Stimulated activated naive B cell treated with anti-CD40 and anti-IgM and Interleukin-4, amounts not matched to agents 10 μg/mL and 1 μg/mL and 100 μg/mL, for 72 hours (primary cell): ENCODE data around the gene GSTO2.

ENCODE experiments used
- ATAC-seq, 2 donors: fragments of 150-1000 bp; cut with Tn5 transposase; replicated peaks; 2 replicates each; pipeline ENCODE4 v1.10.0; 2021; ENCODE audit warnings: moderate library complexity in 1 of 2
- DNase-seq: peaks from one replicate; pipeline ENCODE4 v3.0.0; 2021
- H3K27ac Mint-ChIP-seq: one replicate; pipeline ENCODE4 v1.8.0; 2022; ENCODE audit warnings: mild to moderate bottlenecking, mixed read lengths
- H3K27me3 Mint-ChIP-seq, 2 donors: one replicate each; pipeline ENCODE4 v1.8.0; 2022; ENCODE audit warnings: mixed read lengths in 2 of 2
- H3K36me3 Mint-ChIP-seq, 2 donors: one replicate each; pipeline ENCODE4 v1.8.0; 2022; ENCODE audit warnings: mixed read lengths in 2 of 2, mild to moderate bottlenecking in 1 of 2
- H3K4me1 Mint-ChIP-seq, 2 donors: one replicate each; pipeline ENCODE4 v1.8.0; 2022; ENCODE audit warnings: mixed read lengths in 2 of 2, mild to moderate bottlenecking in 1 of 2
- H3K4me3 Mint-ChIP-seq, 2 donors: one replicate each; pipeline ENCODE4 v1.8.0; 2022; ENCODE audit warnings: mild to moderate bottlenecking in 2 of 2, mixed read lengths in 2 of 2, moderate library complexity in 1 of 2
- H3K9me3 Mint-ChIP-seq, 2 donors: one replicate each; pipeline ENCODE4 v1.8.0; 2022; ENCODE audit warnings: mixed read lengths in 2 of 2, mild to moderate bottlenecking in 1 of 2

The GSTO2 gene

DNA sequence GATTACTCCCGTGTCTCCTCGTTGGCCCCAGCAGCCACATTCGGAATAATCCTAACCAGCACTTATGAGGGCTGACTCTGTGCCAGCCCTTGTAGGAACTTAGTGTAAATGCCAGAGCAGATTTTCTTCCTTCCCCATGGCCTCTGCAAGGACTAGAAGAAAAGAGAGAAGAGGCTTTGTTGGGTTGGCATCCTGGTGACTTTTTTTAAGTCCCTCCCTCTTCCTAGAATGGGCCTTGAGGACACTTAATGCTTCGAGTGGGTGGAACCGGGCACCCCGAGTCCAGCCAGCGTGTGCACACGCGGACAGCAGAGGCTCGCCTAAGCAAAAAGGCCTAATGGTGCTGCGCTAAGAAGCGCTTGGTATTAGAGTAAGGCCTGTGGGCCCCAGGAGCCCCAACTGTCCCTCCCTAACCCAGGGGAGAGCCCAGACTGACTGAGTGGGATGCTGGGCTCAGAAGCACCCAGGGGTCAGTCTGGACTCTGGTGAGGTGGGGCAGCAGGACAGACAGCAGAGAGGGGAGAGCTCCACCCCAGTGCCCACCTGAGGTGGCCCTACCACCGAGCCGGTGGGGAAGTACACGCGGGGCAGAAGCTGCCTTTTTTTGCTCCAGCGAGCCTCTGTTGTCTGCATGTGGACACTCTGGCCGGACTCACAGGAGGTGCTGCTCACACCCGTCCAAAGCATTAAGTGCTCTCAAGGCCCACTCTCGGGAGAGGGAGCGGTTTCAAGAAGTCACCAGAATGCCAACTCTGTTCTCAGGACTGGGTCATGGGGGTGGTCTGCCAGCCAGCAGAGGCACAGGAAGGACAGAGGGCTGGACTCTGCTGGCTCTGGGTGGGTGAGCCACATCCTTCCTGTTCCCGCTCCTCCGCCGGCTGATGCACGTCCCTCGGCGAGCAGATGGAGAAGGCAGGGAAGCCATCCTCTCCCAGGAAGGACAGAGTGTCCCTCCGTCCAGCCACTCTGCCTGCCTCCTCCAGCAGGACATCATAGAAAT, 56.8 kb downstream of the GSTO2 start:
- Mint-ChIP-seq H3K36me3 (peaks cover 21 to 40% of the 10 kb centered on the region in 2 donors), H3K27me3 (no peaks in the 10 kb centered on the region), H3K9me3 (no peaks in the 10 kb centered on the region), H3K27ac (peak overlapping the region; percentile 89), H3K4me1 (peaks cover 87 to 99% of the 10 kb centered on the region in 2 donors), H3K4me3 (peak overlapping the region; percentile 51 to 57)
- ATAC-seq (no peak), DNase-seq (no peak)

DNA sequence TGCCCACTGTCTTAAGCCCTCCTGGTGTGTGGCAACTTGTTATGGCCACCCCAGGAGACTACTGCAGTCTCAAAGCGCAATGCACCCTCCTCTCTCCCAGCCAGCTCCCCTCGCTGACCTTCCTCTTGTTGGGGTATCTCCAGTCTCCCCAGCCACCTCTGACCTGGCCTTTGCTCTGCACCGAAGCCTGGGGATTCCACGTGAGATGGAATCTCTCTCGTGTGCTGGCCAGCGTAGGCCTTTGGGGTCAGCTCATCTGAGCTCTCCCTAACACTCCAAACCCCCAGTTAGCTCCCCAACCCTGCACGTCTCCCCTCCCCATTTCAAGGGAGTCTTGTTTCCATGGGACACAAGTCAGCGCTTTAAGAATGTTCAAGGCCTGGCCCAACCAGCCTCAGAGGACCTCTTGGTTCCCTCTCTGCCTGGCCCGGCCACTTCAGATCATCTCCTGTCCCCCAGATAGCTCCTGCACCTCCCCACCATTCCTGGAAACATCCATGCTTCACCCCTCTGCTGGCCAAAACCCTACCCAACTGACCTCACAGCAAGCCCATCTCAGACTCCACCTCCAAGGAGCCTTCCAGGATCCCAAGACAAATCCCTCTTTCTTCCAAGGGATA, 58.1 kb downstream of the GSTO2 start:
- H3K36me3 Mint-ChIP-seq = peaks cover 24 to 47% of the 10 kb centered on the region in 2 donors
- no peaks in the 10 kb centered on the region for H3K27me3 Mint-ChIP-seq
- H3K4me3 Mint-ChIP-seq = peak overlapping the region in 1 of 2 donors; percentile 26
- peak overlapping the region; percentile 61 for H3K27ac Mint-ChIP-seq
- H3K4me1 Mint-ChIP-seq = peaks cover 85 to 98% of the 10 kb centered on the region in 2 donors
- DNase-seq (no peak), ATAC-seq (no peak)
- H3K9me3 Mint-ChIP-seq = no peaks in the 10 kb centered on the region

DNA sequence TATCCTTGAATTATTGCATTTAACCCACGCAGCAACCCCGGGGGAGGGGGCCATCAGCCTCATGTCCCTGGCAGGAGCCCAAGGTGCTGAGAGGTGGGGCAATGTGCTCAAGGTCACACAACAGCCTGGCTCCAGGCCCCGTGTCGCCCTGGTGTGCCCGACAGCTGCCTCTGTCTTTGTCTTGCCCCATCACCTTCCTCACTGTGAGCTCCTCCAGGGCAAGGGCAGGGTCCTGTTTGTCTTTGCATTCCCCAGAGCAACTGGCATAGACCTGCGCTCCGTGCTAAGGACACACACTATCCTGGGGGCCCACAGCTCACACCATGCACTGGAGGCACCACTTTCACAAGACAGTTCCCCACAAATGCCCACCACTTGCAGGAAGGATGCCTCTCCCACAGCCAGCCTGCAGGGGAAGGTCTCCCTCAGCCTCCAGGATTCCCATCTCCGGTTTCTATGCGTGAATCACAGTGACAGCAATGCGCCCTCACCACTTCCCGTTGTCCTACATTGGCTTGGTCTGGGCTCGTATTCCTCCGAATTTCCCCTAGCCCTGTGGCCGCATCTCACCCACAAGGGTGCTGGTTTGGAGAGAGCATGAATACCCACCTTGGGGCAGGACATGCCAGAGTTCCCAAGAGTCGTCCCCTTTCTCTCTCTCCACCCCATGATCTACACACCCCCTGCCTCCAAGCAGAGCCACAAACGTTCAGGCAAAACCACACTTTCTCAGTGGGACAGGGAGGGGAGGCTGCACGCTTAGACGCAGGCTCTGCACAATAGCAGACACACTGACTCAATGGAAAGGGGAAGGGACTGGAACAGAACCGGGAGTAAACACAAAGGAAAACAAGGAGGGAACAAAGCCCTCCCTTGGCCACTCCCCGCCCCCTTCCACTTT, 59.0 kb downstream of the GSTO2 start:
- no peak for ATAC-seq
- H3K9me3 Mint-ChIP-seq = no peaks in the 10 kb centered on the region
- no peak for DNase-seq
- peak overlapping the region; percentile 81 for H3K27ac Mint-ChIP-seq
- peaks cover 26 to 46% of the 10 kb centered on the region in 2 donors for H3K36me3 Mint-ChIP-seq
- H3K4me1 Mint-ChIP-seq = peaks cover 83 to 97% of the 10 kb centered on the region in 2 donors
- H3K4me3 Mint-ChIP-seq = peak overlapping the region; percentile 50 to 75
- H3K27me3 Mint-ChIP-seq = no peaks in the 10 kb centered on the region

DNA sequence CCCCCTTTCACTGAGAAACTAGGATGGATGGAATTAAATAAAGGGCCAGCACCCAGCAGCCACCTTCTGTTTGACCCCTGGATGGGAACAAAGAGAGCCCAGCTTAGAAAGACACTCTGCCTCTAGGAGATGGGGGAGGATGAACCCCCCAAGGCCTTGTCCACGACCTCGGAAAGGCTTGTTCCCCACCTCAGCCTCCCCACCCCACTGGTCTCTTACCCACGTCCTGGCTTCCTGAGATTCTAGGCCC, 59.6 kb downstream of the GSTO2 start:
- H3K27ac Mint-ChIP-seq = peak overlapping the region; percentile 93
- H3K9me3 Mint-ChIP-seq = no peaks in the 10 kb centered on the region
- ATAC-seq (no peak), DNase-seq (no peak)
- H3K4me1 Mint-ChIP-seq = peaks cover 86 to 97% of the 10 kb centered on the region in 2 donors
- no peaks in the 10 kb centered on the region for H3K27me3 Mint-ChIP-seq
- peaks cover 27 to 51% of the 10 kb centered on the region in 2 donors for H3K36me3 Mint-ChIP-seq
- H3K4me3 Mint-ChIP-seq = peak overlapping the region; percentile 75 to 80

DNA sequence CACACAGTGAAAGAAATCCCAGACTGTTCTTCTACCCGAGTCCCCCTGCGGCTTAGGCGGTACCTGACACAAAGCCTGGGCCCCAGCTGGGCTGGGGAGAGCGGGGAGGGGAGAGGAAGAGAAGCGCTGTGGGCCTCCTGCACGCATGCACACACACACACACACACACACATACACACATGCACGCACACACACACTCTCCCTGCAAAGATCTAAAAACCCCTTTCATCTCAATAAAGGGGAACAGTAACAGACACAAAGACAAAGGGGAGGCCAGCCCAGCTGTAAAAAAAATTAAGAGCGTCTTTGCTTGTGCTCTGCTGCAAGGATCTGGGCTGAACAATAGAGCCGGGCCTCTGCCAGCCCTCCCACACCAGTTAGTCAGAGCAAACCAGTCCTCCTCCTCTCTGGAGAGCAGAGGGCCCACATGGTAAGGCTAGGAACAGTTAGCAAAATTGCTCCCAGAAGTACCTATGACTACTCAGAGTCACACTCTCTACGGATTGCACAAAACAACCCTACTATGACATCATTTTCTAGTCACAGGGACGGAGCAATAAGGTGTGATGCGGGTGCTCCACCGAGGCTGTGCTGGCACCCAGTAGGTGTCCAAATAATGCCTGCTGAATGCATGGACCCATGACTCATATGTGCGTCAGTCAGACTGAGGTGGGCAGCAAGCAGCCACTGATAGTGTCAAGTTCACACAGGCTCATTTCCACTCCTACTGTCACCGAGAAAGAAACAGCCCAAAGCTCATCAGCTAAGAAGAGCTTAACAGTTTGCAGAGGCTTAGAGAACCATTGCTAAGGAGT, 60.1 kb downstream of the GSTO2 start:
- H3K4me1 Mint-ChIP-seq = peaks cover 81 to 96% of the 10 kb centered on the region in 2 donors
- no peaks in the 10 kb centered on the region for H3K27me3 Mint-ChIP-seq

DNA sequence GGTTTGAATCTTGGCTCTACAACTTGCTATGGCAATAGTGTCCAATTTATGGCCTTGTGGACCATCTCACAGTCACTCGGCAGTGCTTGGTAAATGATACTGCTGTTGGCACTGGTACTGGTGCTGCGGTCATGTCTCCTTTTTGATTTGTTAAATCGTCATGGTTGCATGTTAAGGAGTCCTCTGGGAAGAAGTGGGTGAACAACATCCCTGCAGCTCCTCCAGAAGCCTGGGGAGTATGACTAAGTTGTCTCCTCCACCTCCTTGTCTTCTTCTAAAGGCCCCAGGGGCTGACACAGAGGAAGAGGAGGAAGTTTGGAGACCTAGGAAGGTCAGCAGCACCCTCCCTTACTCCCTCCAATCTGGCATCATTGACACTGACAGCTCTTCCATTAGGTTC, 60.8 kb downstream of the GSTO2 start:
- Mint-ChIP-seq H3K4me3 (no peak overlapping the region), H3K9me3 (no peaks in the 10 kb centered on the region), H3K27me3 (no peaks in the 10 kb centered on the region), H3K36me3 (peaks cover 18 to 42% of the 10 kb centered on the region in 2 donors), H3K27ac (no peak overlapping the region), H3K4me1 (peaks cover 76 to 92% of the 10 kb centered on the region in 2 donors)
- ATAC-seq (no peak), DNase-seq (no peak)

More for the DNA sequence above, 60.1 kb downstream of the GSTO2 start:
- Mint-ChIP-seq H3K4me3 (peak overlapping the region; percentile 75 to 80), H3K27ac (peak overlapping the region; percentile 93), H3K9me3 (no peaks in the 10 kb centered on the region), H3K36me3 (peaks cover 24 to 46% of the 10 kb centered on the region in 2 donors)
- ATAC-seq (peak; percentile 81 to 88), DNase-seq (peak; percentile 70)

DNA sequence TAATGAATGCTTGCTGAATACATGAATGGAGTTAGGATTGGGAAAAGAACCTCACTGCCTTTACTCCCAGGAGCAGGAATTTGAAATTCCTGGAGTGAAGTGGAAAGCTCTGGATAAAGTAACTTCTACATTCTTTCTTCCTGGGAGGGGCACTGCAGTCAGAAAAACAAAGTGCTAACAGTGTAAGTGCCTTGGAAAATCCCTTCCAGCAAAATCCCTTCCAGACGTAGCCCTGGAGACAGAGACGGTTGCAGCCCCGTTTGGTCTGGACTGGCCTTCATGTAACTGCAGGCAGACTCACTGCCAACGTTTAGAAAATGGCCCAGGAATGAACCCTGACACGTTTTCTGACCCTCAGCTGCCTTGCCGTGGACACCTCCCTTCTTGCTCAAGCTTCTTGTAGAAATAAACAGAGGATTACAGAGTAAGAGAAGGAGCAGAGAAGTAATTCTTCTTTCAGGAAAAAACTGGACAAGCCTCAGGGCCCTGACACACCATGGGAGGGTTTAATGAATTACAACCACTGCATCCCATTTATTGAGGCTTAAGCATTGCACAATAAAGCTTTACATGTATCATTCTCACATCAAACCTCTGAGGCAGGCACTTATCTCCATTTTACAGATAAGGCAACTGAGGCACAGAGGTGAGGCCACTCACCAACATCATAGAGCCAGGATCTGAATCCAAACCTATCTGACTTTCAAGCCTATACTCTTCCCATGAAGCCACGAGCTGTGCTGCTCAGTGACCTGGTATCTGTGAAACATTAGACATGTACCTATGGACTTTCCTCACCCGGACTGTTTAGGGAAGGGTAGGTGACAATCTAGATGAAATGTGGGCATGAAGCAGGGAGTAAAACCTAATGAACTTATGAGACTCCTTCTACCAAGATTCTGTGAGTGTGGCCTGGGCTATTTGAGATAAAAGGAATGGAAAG, 61.5 kb downstream of the GSTO2 start:
- Mint-ChIP-seq H3K36me3 (peaks cover 12 to 44% of the 10 kb centered on the region in 2 donors), H3K4me3 (no peak overlapping the region), H3K9me3 (no peaks in the 10 kb centered on the region), H3K4me1 (peaks cover 77 to 92% of the 10 kb centered on the region in 2 donors), H3K27ac (peak overlapping the region; percentile 7), H3K27me3 (no peaks in the 10 kb centered on the region)
- DNase-seq = no peak
- ATAC-seq = no peak

DNA sequence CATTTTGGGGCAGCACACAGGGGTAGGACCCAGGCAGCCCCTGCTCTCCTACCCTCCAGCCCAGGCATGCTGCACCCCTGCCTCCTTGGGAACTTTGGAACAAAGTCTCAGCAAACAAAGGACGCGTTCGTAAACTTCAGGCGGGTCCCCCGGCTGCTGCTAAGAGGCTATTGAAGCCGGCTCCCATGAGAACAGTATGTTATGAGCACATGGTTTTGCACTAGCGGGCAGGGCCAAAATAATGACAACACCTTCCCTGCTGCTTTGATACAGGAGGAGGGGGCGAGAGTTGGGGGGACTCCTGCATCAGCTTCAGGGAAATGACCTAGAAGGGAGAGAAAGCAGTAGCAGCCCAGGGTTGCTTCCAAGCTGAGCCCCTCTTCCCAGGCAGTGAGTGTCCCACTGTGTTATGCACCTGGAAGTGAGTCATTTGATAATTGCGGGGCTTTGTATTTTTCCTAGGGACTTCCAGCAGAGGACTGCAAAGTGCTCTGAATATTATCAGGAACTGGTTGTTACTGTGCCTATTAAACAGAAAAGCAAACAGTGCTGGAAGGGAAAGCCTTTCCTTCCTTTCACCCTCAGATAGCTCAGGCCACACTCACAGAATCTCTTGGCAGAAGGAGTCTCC, 62.3 kb downstream of the GSTO2 start:
- Mint-ChIP-seq H3K9me3 (no peaks in the 10 kb centered on the region), H3K27ac (peak overlapping the region; percentile 7), H3K4me3 (no peak overlapping the region), H3K36me3 (peaks cover 8 to 38% of the 10 kb centered on the region in 2 donors), H3K4me1 (peaks cover 77 to 92% of the 10 kb centered on the region in 2 donors), H3K27me3 (no peaks in the 10 kb centered on the region)
- no peak for ATAC-seq
- no peak for DNase-seq

DNA sequence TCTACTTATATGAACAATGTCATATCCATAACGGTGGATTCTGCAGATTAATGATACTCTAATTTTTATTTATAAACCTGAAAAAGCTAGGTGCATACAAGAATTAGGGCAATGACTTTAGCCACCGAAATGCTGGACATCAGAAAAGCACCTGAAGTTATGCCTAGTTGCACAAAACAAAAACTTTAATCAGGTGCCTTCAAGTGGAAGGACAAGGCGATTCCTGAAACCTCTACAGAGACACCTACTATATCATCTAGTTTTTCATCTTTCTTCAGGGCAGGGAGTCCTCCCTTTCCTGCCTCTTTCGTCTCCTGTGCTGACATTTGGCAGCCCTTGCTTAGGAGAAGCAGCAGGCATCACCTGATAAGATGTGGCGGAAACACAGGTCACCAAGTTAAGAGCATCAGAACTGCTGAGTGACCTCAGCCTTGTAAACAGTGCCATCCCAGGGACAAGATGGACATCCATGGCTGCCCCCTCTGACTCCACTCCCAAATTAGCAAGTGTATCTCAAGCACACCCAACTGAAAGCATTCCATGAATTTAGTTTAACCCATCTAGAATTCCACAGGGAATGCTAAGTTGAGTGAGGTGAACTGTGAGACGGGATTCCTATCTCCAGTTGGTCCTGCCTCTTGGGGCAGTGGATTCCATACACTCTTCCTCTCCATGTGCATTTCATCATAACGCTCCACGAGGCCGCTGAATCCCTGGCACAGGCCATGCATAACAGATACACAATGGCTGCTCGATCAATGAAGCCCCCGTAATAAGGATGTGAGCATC, 63.5 kb downstream of the GSTO2 start:
- ATAC-seq = no peak
- no peak for DNase-seq
- Mint-ChIP-seq H3K27ac (no peak overlapping the region), H3K27me3 (no peaks in the 10 kb centered on the region), H3K9me3 (no peaks in the 10 kb centered on the region), H3K36me3 (peaks cover 8 to 32% of the 10 kb centered on the region in 2 donors), H3K4me3 (no peak overlapping the region), H3K4me1 (peaks cover 72 to 89% of the 10 kb centered on the region in 2 donors)

DNA sequence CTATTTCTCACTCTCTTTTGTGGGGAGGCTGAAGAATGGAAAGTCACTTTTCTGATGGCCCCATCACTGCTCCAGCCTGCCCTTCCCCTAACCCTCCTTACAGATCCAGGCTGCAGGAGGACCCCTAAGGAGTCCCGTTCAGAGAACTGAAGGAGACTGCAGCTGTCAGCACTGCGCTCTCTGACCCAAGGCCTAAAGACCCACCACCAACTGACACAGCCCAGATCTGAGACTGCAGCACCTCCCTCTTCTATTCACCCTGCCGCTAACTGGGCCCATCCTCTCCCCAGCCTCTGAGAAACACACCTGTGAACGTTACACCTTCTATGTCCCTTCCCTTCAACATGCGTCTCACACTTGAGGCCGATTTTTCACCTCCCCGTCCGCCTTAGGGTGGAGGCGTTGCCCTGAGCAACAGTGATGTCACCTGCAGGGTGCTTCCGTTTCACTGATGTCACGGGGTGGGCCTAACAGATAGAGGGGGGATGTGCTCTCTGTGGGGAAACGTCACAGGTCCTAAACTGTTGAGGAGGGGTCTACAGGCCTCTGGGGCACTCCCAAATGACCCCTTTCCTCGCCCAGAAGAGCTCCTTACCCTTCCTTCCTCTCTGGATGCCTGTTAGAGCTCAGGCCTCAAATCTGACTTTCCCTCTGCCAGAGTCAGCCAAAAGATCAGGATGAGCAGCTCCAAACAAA, 64.2 kb downstream of the GSTO2 start:
- H3K4me3 Mint-ChIP-seq = no peak overlapping the region

DNA sequence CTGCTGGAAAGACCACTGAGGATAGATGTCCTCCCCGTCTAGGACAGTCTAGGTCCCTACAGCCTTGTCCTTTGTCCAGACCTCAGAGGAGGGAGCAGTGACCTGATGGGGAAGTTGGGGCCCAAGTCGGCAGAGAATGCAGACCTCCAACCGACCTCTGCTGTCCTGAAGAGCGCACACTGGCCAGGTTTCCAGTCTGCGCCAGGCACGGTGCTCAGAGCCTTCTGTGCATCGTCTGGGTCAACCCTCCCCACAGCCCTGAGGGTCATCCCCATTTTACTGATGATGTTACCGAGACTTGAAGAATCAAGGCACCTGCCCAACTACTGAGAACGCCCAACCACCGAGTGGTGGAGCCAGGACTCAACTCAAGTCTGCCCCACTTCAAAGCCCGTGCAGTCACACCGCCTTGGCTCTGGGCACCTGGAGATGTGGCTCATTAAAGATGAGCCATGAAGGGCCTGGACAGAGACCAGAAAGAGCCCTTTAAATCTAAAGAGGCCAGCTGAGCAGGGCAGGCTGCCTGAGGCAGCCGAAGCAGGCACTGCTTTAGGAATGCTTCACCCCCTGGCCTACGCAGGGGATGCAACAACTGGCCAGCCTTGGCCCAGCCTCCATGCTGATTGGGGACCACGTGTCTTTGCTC, 64.9 kb downstream of the GSTO2 start:
- Mint-ChIP-seq H3K9me3 (no peaks in the 10 kb centered on the region), H3K36me3 (peaks cover 8 to 25% of the 10 kb centered on the region in 2 donors), H3K27ac (peak overlapping the region; percentile 60), H3K27me3 (no peaks in the 10 kb centered on the region), H3K4me3 (no peak overlapping the region), H3K4me1 (peaks cover 60 to 76% of the 10 kb centered on the region in 2 donors)
- ATAC-seq (no peak), DNase-seq (no peak)

More for the DNA sequence above, 64.2 kb downstream of the GSTO2 start:
- no peak for ATAC-seq
- no peaks in the 10 kb centered on the region for H3K27me3 Mint-ChIP-seq
- DNase-seq = no peak
- peak overlapping the region; percentile 60 for H3K27ac Mint-ChIP-seq
- peaks cover 8 to 27% of the 10 kb centered on the region in 2 donors for H3K36me3 Mint-ChIP-seq
- peaks cover 64 to 82% of the 10 kb centered on the region in 2 donors for H3K4me1 Mint-ChIP-seq
- no peaks in the 10 kb centered on the region for H3K9me3 Mint-ChIP-seq
